Keratinocyte (primary cell): ENCODE results near the gene SLC5A1. TPM values are rescaled to one million over a fixed set of nuclear protein-coding genes. Genes with fewer than 3 reads are reported as not detected.

Source experiments
- DNase-seq: peaks from one replicate; pipeline ENCODE4 v3.0.0-alpha.2; 2011; ENCODE audit warnings: low read depth, missing footprints, low spot score
- FAIRE-seq: peaks from 2 replicates; lab custom pipeline; 2011; peaks lifted over from hg19 to GRCh38; lab: Jason Lieb, UNC
- H2AFZ ChIP-seq: 2 replicates; pipeline ENCODE4 v1.6.0; 2012; ENCODE audit warnings: low read length, control low read depth, inconsistent platforms; ENCODE audit not compliant: control insufficient read depth
- H3K27ac ChIP-seq: 2 replicates; pipeline ENCODE4 v1.5.1; 2011; ENCODE audit warnings: low read length; ENCODE audit not compliant: control insufficient read depth, insufficient read depth
- H3K27me3 ChIP-seq: 3 replicates; pipeline ENCODE4 v1.6.0; 2011; ENCODE audit warnings: low read length; ENCODE audit not compliant: control insufficient read depth, insufficient read depth; ENCODE audit errors: extremely low read depth
- H3K36me3 ChIP-seq, 2 experiments: 2 replicates in 1 of 2; 3 replicates in 1 of 2; pipeline ENCODE4 v1.5.1; 2011; ENCODE audit warnings: low read length in 2 of 2, mild to moderate bottlenecking in 1 of 2; ENCODE audit not compliant: control insufficient read depth in 2 of 2, insufficient read depth in 2 of 2; ENCODE audit errors: extremely low read depth in 1 of 2
- H3K4me1 ChIP-seq: 3 replicates; pipeline ENCODE4 v1.5.1; 2011; ENCODE audit warnings: low read length; ENCODE audit not compliant: control insufficient read depth, insufficient read depth; ENCODE audit errors: extremely low read depth
- H3K4me2 ChIP-seq: 3 replicates; pipeline ENCODE4 v1.6.0; 2011; ENCODE audit warnings: low read depth, low read length; ENCODE audit not compliant: control insufficient read depth, insufficient read depth; ENCODE audit errors: extremely low read depth
- H3K4me3 ChIP-seq, 3 experiments: fragments of 200-600 bp in 1 of 3; sonication (generic) in 1 of 3; 2 replicates in 2 of 3; 3 replicates in 1 of 3; pipeline ENCODE4 v1.5.1; 2011 to 2016; ENCODE audit warnings: low read length in 3 of 3, mild to moderate bottlenecking in 3 of 3, control low read depth in 2 of 3, inconsistent platforms in 1 of 3, low read depth in 1 of 3, mixed read lengths in 1 of 3, mixed run types in 1 of 3, moderate library complexity in 1 of 3; ENCODE audit not compliant: control insufficient read depth in 2 of 3, insufficient read depth in 2 of 3; ENCODE audit errors: extremely low read depth in 1 of 3
- H3K79me2 ChIP-seq: 2 replicates; pipeline ENCODE4 v1.6.0; 2012; ENCODE audit warnings: low read length; ENCODE audit not compliant: control insufficient read depth, insufficient read depth
- H3K9ac ChIP-seq: 3 replicates; pipeline ENCODE4 v1.6.0; 2011; ENCODE audit warnings: low read length; ENCODE audit not compliant: control insufficient read depth, insufficient read depth; ENCODE audit errors: extremely low read depth
- H3K9me1 ChIP-seq: 3 replicates; pipeline ENCODE4 v1.6.0; 2011; ENCODE audit warnings: low read length; ENCODE audit not compliant: control insufficient read depth, insufficient read depth; ENCODE audit errors: extremely low read depth
- H3K9me3 ChIP-seq: 2 replicates; pipeline ENCODE4 v1.5.1; 2012; ENCODE audit warnings: low read depth, low read length; ENCODE audit not compliant: control insufficient read depth
- H4K20me1 ChIP-seq: 3 replicates; pipeline ENCODE4 v1.6.0; 2011; ENCODE audit warnings: low read length; ENCODE audit not compliant: control insufficient read depth, insufficient read depth; ENCODE audit errors: extremely low read depth
- EZH2 ChIP-seq: IDR thresholded peaks from one replicate; pipeline ENCODE4 v1.6.1; 2012; ENCODE audit warnings: inconsistent platforms, mild to moderate bottlenecking, low read length, moderate library complexity
- dilution Hi-C: fragments of 300-500 bp; cut with MboI; formaldehyde crosslinking; loops from one replicate; pipeline ENCODE4 v1.7.0; 2020; ENCODE audit warnings: low sequenced_read_pairs; ENCODE audit not compliant: extremely low pct_ligation_motif_present
- polyA minus RNA-seq, 3 experiments: library from RNA; depleted of rRNA, polyadenylated mRNA; stranded (reverse); fragments of >200 nt; gene quantifications; 1 replicate in 1 of 3; 2 replicates in 1 of 3; 3 replicates in 1 of 3; pipeline ENCODE4 v1.2.3, GENCODE V29; 2011
- polyA plus RNA-seq, 5 experiments: library from polyadenylated mRNA; depleted of rRNA in 3 of 5; stranded (reverse) in 3 of 5; stranded (forward) in 1 of 5; unstranded in 1 of 5; fragments of >200 nt; gene quantifications; 1 replicate in 1 of 5; 2 replicates in 3 of 5; 3 replicates in 1 of 5; pipeline versions ENCODE4 v1.2.1 to v1.2.3, GENCODE V29; 2011 to 2012; ENCODE audit warnings: missing spikeins in 2 of 5, low read depth in 1 of 5, low replicate concordance in 1 of 5
- TF ChIP-seq, protein P1 (sequence below), 3 experiments: IDR thresholded peaks in 1 of 3; conservative IDR thresholded peaks in 1 of 3; optimal IDR thresholded peaks in 1 of 3; 2 replicates in 2 of 3; 3 replicates in 1 of 3; pipeline versions ENCODE3 to v1.5.1; 2011; ENCODE audit warnings: low read length in 3 of 3, mild to moderate bottlenecking in 3 of 3, moderate library complexity in 2 of 3, control low read depth in 1 of 3, inconsistent platforms in 1 of 3; ENCODE audit not compliant: insufficient read depth in 2 of 3; ENCODE audit errors: extremely low read depth in 1 of 3

The SLC5A1 gene
- polyA plus RNA-seq (1.8 to 3.0 TPM (median 2.0 TPM) in 3 replicates), polyA minus RNA-seq (3.2 to 13.7 TPM (median 9.8 TPM) in 3 replicates)
- 13.8 TPM for polyA plus RNA-seq (2011; ENCODE audit: low read depth)
- polyA plus RNA-seq (2011; cell fraction: cytosol; rRNA removed): 0.55 and 1.7 TPM in 2 replicates
- 3.7 and 6.7 TPM in 2 replicates for polyA plus RNA-seq (2011; cell fraction: nucleus; rRNA removed)
- 1.3 and 35.0 TPM in 2 replicates for polyA plus RNA-seq (2012; ENCODE audit: low replicate concordance)
- 3.6 TPM for polyA minus RNA-seq (2011; cell fraction: cytosol; rRNA and poly(A)+ RNA removed)
- 3.5 and 9.0 TPM in 2 replicates for polyA minus RNA-seq (2011; cell fraction: nucleus; rRNA and poly(A)+ RNA removed)

DNA sequence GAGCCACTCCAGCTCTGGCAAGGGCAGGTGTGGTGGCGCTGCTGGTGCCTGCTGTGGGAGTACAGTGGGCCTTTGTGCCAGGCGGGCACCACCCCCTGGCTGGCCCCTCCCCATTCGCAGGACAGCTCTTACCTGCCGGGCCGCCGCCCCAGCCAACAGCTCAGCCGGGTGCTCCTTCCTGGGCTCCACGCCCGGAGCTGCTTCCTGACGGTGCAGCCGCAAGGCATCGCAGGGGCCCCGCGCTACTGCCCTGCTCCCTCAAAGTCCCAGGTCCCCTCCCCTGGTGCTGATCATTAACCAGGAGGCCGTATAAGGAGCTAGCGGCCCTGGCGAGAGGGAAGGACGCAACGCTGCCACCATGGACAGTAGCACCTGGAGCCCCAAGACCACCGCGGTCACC, at the start of gene SLC5A1:
TSS of gene SLC5A1 (plus strand) at position 338 of the 400 bp plus-strand sequence. CDS start at position 359, 21 bp downstream.
- TF ChIP-seq, protein P1, sequence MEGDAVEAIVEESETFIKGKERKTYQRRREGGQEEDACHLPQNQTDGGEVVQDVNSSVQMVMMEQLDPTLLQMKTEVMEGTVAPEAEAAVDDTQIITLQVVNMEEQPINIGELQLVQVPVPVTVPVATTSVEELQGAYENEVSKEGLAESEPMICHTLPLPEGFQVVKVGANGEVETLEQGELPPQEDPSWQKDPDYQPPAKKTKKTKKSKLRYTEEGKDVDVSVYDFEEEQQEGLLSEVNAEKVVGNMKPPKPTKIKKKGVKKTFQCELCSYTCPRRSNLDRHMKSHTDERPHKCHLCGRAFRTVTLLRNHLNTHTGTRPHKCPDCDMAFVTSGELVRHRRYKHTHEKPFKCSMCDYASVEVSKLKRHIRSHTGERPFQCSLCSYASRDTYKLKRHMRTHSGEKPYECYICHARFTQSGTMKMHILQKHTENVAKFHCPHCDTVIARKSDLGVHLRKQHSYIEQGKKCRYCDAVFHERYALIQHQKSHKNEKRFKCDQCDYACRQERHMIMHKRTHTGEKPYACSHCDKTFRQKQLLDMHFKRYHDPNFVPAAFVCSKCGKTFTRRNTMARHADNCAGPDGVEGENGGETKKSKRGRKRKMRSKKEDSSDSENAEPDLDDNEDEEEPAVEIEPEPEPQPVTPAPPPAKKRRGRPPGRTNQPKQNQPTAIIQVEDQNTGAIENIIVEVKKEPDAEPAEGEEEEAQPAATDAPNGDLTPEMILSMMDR (optimal IDR thresholded peaks at IDR 0.05 in 1 of 3, IDR thresholded peaks at IDR 0.05 in 1 of 3, conservative IDR thresholded peaks at IDR 0.05 in 1 of 3; ENCODE audit: extremely low read depth in 1 of 3, insufficient read depth in 2 of 3, low read length in 3 of 3): peak in 1 of 3 experiments; percentile 12
- no peak for TF ChIP-seq EZH2
- H2AFZ ChIP-seq: no peak within 1 kb of the TSS
- H4K20me1 ChIP-seq: no peaks in the 10 kb centered on the region
- H3K79me2 ChIP-seq: no peaks in the 10 kb centered on the region
- H3K27me3 ChIP-seq: peaks cover 25% of the 10 kb centered on the region
- H3K4me3 ChIP-seq: no peak within 1 kb of the TSS
- peak within 1 kb of the TSS; percentile 23 for H3K4me2 ChIP-seq
- FAIRE-seq: no peak
- H3K4me1 ChIP-seq: peaks cover 7% of the 10 kb centered on the region
- H3K36me3 ChIP-seq: no peaks in the 10 kb centered on the region
- H3K9me3 ChIP-seq: no peaks in the 10 kb centered on the region
- no peak within 1 kb of the TSS for H3K9ac ChIP-seq
- dilution Hi-C loops: no loop called here
- no peaks in the 10 kb centered on the region for H3K9me1 ChIP-seq
- no peak within 1 kb of the TSS for H3K27ac ChIP-seq
- peak; percentile 28 for DNase-seq

DNA sequence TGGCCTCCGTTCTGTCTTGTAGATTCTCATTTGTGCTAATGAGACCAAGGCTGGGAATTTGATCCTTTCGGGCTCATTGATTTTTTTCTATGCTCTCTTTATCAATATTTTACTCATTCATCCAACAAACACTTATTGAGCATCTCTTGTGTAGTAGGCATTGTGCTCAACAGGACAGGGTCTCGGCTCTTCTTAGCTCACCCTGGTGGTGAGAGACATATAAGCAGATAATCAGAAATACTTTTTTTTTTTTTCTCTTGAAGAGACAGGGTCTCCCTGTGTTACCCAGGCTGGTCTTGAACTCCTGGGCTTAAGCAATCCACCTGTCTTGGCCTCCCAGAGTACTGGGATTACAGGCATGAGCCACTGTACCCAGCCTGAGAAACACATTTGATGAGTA, 48.0 kb upstream of the SLC5A1 start:
- Histone ChIP-seq H3K9ac (no peak overlapping the region), H3K36me3 (no peaks in the 10 kb centered on the region), H3K79me2 (no peaks in the 10 kb centered on the region), H3K9me1 (no peaks in the 10 kb centered on the region), H3K4me3 (no peak overlapping the region), H3K27ac (no peak overlapping the region), H3K27me3 (peaks cover 16% of the 10 kb centered on the region), H3K4me1 (no peaks in the 10 kb centered on the region), H2AFZ (no peak overlapping the region), H4K20me1 (no peaks in the 10 kb centered on the region), H3K4me2 (no peak overlapping the region), H3K9me3 (no peaks in the 10 kb centered on the region)
- TF ChIP-seq, protein P1 (optimal IDR thresholded peaks at IDR 0.05 in 1 of 3, IDR thresholded peaks at IDR 0.05 in 1 of 3, conservative IDR thresholded peaks at IDR 0.05 in 1 of 3; ENCODE audit: extremely low read depth in 1 of 3, insufficient read depth in 2 of 3, low read length in 3 of 3): peak in 1 of 3 experiments; percentile 12
- no peak for TF ChIP-seq EZH2
- no peak for FAIRE-seq
- no peak for DNase-seq
- dilution Hi-C loops: no loop called here
